ENCODE data around the gene AMACR. TPM values are rescaled to one million over a fixed set of nuclear protein-coding genes. Genes with fewer than 3 reads are reported as not detected.

The AMACR gene
- total and polyA plus RNA-seq, 2 experiments from 2014 or later = 6.7 to 12.6 TPM

- Histone ChIP-seq H3K36me3 (ENCODE audit: insufficient read depth) (no peaks in the 10 kb centered on the region), H2AFZ (no peak overlapping the region), H3K9me2 (ENCODE audit: insufficient read depth) (peaks cover 22% of the 10 kb centered on the region), H4K20me1 (replicated peaks; ENCODE audit: insufficient read depth) (no peaks in the 10 kb centered on the region), H3F3A (replicated peaks; ENCODE audit: low read depth) (no peaks in the 10 kb centered on the region), H3K4me3 (no peak overlapping the region), H3K79me2 (replicated peaks; ENCODE audit: insufficient read depth) (no peaks in the 10 kb centered on the region), H3K4me1 (ENCODE audit: insufficient read depth) (no peaks in the 10 kb centered on the region; the same call in 1 of the 2 replicates), H3K27ac (ENCODE audit: low read depth) (no peak overlapping the region), H3K4me2 (no peak overlapping the region), H3K27me3 (ENCODE audit: insufficient read depth) (no peaks in the 10 kb centered on the region)
- TF ChIP-seq ZNF462 (CRISPR knock-in tag; IDR thresholded peaks at IDR 0.05) (no peak), CREB1 (CRISPR knock-in tag; IDR thresholded peaks at IDR 0.05; ENCODE audit: low read depth) (no peak), STAT1 (IDR thresholded peaks at IDR 0.05; ENCODE audit: unreplicated experiment) (no peak), NANOG (IDR thresholded peaks at IDR 0.05; ENCODE audit: borderline replicate concordance) (no peak), ZNF331 (CRISPR knock-in tag; IDR thresholded peaks at IDR 0.05; ENCODE audit: low read depth) (no peak), POLR2AphosphoS5 (IDR thresholded peaks at IDR 0.05; ENCODE audit: low read depth) (no peak), EZH2 (IDR thresholded peaks at IDR 0.05; ENCODE audit: low read depth, unreplicated experiment) (no peak), EZH2phosphoT487 (IDR thresholded peaks at IDR 0.05; ENCODE audit: unreplicated experiment) (no peak), JUNB (IDR thresholded peaks at IDR 0.05; ENCODE audit: unreplicated experiment) (no peak), REST (IDR thresholded peaks at IDR 0.05; ENCODE audit: unreplicated experiment) (no peak), ETS1 (IDR thresholded peaks at IDR 0.05) (no peak), CTCF (conservative IDR thresholded peaks at IDR 0.05; ENCODE audit: low read depth in 2 of 2) (no peak), ZNF114 (CRISPR knock-in tag; IDR thresholded peaks at IDR 0.05) (no peak)
- H3K9me3 Mint-ChIP-seq = no peaks in the 10 kb centered on the region
- ATAC-seq = no peak
- peaks cover 4% of the 10 kb centered on the region for H3K36me3 Mint-ChIP-seq (ENCODE audit: low read depth)
- peaks cover 13% of the 10 kb centered on the region for H3K4me1 Mint-ChIP-seq
- no peak for DNase-seq (ENCODE audit: low spot score)
- no peak overlapping the region for H3K27ac Mint-ChIP-seq
- no peaks in the 10 kb centered on the region for H3K27me3 Mint-ChIP-seq (ENCODE audit: insufficient read depth, low read depth, poor library complexity)
- no peak overlapping the region for H3K4me3 Mint-ChIP-seq
Measured at GRCh38 chr5:34035756-34036155, 27.9 kb upstream of the AMACR start.
